Aorta (tissue), 5 donors: ENCODE results near the gene SLC13A3. TPM values are rescaled to one million over a fixed set of nuclear protein-coding genes. Genes with fewer than 3 reads are reported as not detected.

Experiments used
- ATAC-seq: fragments of 200-7000 bp; cut with Tn5 transposase; one replicate; pipeline ENCODE4 v1.9.1; 2022; ENCODE audit warnings: moderate library complexity; ENCODE audit not compliant: low FRiP score
- DNase-seq, 2 donors: peaks; one replicate each; pipeline ENCODE4 v3.0.0-alpha.2; 2020
- H3K27ac ChIP-seq, 2 donors: one replicate each; pipeline ENCODE4 v1.5.1; 2013; ENCODE audit warnings: low read length in 2 of 2, mild to moderate bottlenecking in 2 of 2, moderate library complexity in 2 of 2, control low read depth in 1 of 2, inconsistent platforms in 1 of 2, low read depth in 1 of 2
- H3K27me3 ChIP-seq, 2 donors: one replicate each; pipeline ENCODE4 v1.6.1; 2013; ENCODE audit warnings: control low read depth in 1 of 2, low read length in 1 of 2, mild to moderate bottlenecking in 1 of 2, moderate library complexity in 1 of 2; ENCODE audit not compliant: insufficient read depth in 2 of 2, control insufficient read depth in 1 of 2
- H3K36me3 ChIP-seq, 2 donors: one replicate each; pipeline ENCODE4 v1.6.1; 2013; ENCODE audit warnings: control low read depth in 1 of 2, low read length in 1 of 2, mild to moderate bottlenecking in 1 of 2; ENCODE audit not compliant: insufficient read depth in 2 of 2, control insufficient read depth in 1 of 2
- H3K4me1 ChIP-seq, 2 donors: one replicate each; pipeline ENCODE4 v1.6.1; 2013; ENCODE audit warnings: low read length in 2 of 2, control low read depth in 1 of 2, mild to moderate bottlenecking in 1 of 2, moderate library complexity in 1 of 2; ENCODE audit not compliant: insufficient read depth in 2 of 2, control insufficient read depth in 1 of 2
- H3K4me3 ChIP-seq, 2 donors: one replicate each; pipeline ENCODE4 v1.5.1; 2013; ENCODE audit warnings: low read length in 2 of 2, control low read depth in 1 of 2, mild to moderate bottlenecking in 1 of 2
- H3K9me3 ChIP-seq: one replicate; pipeline ENCODE4 v1.6.1; 2013; ENCODE audit warnings: mild to moderate bottlenecking, low read length; ENCODE audit not compliant: control insufficient read depth
- WGBS, 2 donors: extraction: QIAGEN DNeasy Blood & Tissue Kit; methylation state at CpG; one replicate each; pipeline ENCODE4 v1.1.7; 2013; 5-methylcytosine and 5-hydroxymethylcytosine counted together
- intact Hi-C, 2 donors: fragments of 100-400 bp; cut with DNase I; formaldehyde crosslinking; loops; one replicate each; pipeline versions ENCODE4 v1.14.2 to v1.15.0; 2022
- polyA plus RNA-seq, 2 donors: library from polyadenylated mRNA; stranded (reverse); fragments of 200-250 nt; gene quantifications; one replicate each; pipeline ENCODE4 v1.2.3, GENCODE V29; 2013
- total RNA-seq, 2 donors: library from RNA; stranded (reverse); fragmentation: NEBNext Ultra II Directional; extraction: Animal tissue kit (Norgen Biotek cat#: 25700); gene quantifications; one replicate each; pipeline ENCODE4 v1.2.1, GENCODE V29; 2021
- donor health status: healthy with polysubstance abuse.
- donor health status: Bipolar disorder and iron deficiency.
- donor health status: DM: no; HTN: no; CAD: no.
- donor health status: DM: no; HTN: no; CAD: no.
- donor health status: DM: yes; HTN: yes; CAD: no.

SLC13A3 gene
- total and polyA plus RNA-seq, 4 donors: 1.8 to 5.1 (median 3.7) TPM; not detected in 1

- intact Hi-C loops: no loop called here
- Histone ChIP-seq H3K36me3 (no peaks in the 10 kb centered on the region), H3K27me3 (no peaks in the 10 kb centered on the region), H3K4me3 (no peak overlapping the region), H3K9me3 (no peaks in the 10 kb centered on the region), H3K27ac (no peak overlapping the region), H3K4me1 (no peaks in the 10 kb centered on the region)
- DNase-seq (no peak), ATAC-seq (no peak)
- 93 to 95% methylated on average over 9 of the region's 9 CpGs for WGBS, 2 donors
Measured at GRCh38 chr20:46649965-46650542, 1.2 kb downstream of the SLC13A3 start.

DNA sequence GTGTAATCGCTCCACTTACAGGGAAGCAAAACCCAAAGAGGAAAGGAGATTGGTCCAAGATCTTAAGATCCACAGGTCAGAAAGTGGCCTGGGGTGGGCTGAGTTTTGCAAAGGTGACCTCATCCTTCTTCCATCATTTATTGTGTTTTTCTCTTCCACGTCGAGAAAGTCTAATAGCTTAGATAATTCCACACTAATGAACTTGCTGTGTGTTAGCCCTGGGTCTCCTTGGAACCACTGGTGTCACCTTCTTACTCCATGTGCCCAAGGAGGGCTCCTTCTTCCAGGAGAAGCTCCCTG lies 1.7 kb downstream of the SLC13A3 start:
- no peak for DNase-seq
- no peaks in the 10 kb centered on the region for H3K4me1 ChIP-seq
- H3K4me3 ChIP-seq: no peak overlapping the region
- H3K27me3 ChIP-seq: no peaks in the 10 kb centered on the region
- 60 to 65% methylated on average over 3 of the region's 3 CpGs for WGBS, 2 donors
- intact Hi-C loops: no loop called here
- no peaks in the 10 kb centered on the region for H3K9me3 ChIP-seq
- no peak overlapping the region for H3K27ac ChIP-seq
- H3K36me3 ChIP-seq: no peaks in the 10 kb centered on the region
- ATAC-seq: no peak

DNA sequence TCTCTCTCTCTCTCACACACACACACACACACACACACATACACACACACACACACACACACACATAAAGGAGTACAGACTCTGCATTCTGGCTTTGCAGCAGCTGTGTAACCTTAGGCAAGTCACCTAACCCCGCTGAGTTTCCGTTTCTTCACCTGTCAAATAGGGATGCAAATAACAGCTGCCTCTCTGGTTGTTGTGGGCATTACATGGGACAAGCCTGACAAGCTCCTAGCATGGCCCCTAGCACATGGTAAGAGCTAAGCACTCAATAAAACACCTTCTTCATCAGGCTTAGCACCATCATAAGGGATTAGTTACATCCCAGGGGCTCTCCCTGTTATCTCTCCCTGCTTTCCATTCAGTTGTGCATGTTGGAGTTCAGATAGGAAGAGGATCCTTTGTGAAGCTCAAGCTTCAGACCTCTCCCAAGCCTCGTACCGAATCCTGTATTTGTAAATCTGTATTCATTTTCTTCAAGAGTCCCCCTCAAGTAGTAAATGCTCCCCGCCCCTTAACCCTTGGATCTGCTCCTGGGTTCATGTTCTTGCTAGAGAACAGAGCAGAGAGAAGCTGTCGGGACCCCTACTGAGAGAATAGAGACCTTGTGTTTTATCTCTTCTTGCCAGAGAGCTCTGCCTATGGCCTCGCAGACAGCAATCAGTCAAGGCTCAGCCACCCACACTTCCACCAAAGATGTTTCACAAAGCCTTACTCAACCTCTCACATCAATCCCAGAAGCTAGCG lies 2.2 kb downstream of the SLC13A3 start:
- Histone ChIP-seq H3K27me3 (no peaks in the 10 kb centered on the region), H3K36me3 (no peaks in the 10 kb centered on the region), H3K27ac (no peak overlapping the region), H3K9me3 (no peaks in the 10 kb centered on the region), H3K4me1 (no peaks in the 10 kb centered on the region), H3K4me3 (no peak overlapping the region)
- WGBS, 2 donors: 82 to 86% methylated on average over 8 of the region's 8 CpGs
- DNase-seq (no peak), ATAC-seq (no peak)
- intact Hi-C loops: no loop called here

GRCh38 chr20:46647469-46647868 lies 3.8 kb downstream of the SLC13A3 start:
- Histone ChIP-seq H3K4me1 (no peaks in the 10 kb centered on the region), H3K27me3 (no peaks in the 10 kb centered on the region), H3K4me3 (no peak overlapping the region), H3K36me3 (no peaks in the 10 kb centered on the region), H3K27ac (no peak overlapping the region), H3K9me3 (no peaks in the 10 kb centered on the region)
- whole genome bisulfite sequencing, 2 donors: 56 to 66% methylated on average over 4 of the region's 4 CpGs
- ATAC-seq: no peak
- DNase-seq: no peak
- intact Hi-C loops: no loop called here

DNA sequence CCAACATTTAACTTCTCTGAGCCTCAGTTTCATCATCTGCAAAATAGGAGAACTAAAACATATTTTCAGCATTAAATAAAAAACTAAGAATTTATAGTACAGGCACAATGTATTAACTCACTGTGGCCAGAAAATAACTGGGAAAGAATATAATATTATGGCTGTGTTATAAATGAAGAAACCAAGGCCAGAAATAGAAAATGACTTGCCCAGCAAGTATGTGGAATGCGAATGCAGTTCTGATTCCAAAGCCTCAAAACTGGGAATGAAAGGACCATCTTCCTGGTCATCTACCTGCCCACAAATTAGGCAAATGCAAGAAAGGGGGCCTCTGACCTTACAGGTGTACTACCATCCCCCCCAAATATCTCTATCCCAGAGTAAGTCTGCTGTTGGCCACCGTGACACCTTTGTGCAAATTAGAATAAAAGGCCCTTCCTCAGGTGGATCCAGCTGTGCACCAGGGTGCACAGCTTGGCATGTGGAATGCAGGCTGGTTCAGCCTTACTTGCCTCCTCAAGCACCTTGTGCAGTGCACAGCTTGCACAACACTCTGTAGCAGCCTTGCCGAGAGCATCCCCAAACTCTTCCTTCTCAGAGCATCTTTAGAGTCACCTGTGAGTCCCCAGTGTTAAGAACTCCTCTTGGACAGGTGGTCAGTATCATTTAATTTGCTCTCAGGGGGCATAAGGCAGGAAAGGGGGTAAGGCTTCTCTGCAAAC lies 4.4 kb downstream of the SLC13A3 start:
- no peak overlapping the region for H3K27ac ChIP-seq
- H3K9me3 ChIP-seq: no peaks in the 10 kb centered on the region
- no peak overlapping the region for H3K4me3 ChIP-seq
- ATAC-seq: no peak
- no peaks in the 10 kb centered on the region for H3K27me3 ChIP-seq
- 66 to 69% methylated on average over 3 of the region's 3 CpGs for WGBS, 2 donors
- H3K4me1 ChIP-seq: no peaks in the 10 kb centered on the region
- DNase-seq: no peak
- intact Hi-C loops: no loop called here
- H3K36me3 ChIP-seq: no peaks in the 10 kb centered on the region

DNA sequence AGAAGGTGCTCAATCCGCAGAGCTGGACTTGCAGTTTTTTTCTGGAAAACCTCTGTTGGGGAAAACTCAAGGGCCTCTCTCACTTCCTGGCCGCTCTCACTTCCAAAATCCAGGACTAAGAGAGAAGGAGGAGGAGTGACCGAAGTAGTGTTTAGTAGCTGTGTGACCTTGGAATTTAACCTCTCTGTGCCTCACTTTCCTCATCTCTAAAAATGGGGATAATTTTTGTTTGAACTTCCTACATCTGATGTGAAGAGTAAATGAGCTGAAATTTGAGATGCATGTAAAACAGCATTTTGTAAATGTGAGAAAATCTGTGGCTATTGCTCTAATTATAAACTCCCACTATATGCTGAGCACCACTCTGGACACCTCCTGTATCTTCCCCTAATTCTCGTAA lies 5.1 kb downstream of the SLC13A3 start:
- Histone ChIP-seq H3K9me3 (no peaks in the 10 kb centered on the region), H3K4me3 (no peak overlapping the region), H3K4me1 (no peaks in the 10 kb centered on the region), H3K27me3 (no peaks in the 10 kb centered on the region), H3K27ac (no peak overlapping the region), H3K36me3 (no peaks in the 10 kb centered on the region)
- intact Hi-C loops: no loop called here
- ATAC-seq: no peak
- no peak for DNase-seq
- 81% methylated on average over 4 of the region's 4 CpGs for WGBS, 2 donors

DNA sequence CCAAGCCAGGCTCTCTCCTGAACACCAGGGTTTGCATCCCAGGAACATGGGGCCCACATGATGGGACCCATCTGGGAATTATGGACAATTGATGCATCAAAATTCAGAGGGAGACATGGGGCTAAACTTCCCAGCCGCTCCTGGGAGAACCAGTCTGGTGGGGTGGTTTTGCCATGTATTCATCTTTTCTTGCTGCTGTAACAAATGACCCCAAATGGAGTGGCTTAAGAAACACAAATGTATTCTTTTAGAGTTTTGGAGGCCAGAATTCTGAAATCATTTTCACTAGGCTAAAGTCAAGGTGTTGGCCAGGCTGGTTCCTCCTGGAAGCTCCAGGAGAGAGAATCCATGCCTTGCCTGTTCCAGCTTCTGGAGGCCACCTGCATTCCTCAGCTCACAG lies 6.5 kb downstream of the SLC13A3 start:
- no peak for ATAC-seq
- 89 to 94% methylated on average over 1 of the region's 1 CpG for WGBS, 2 donors
- no peak for DNase-seq
- H3K27ac ChIP-seq: no peak overlapping the region
- no peak overlapping the region for H3K4me3 ChIP-seq
- H3K36me3 ChIP-seq: no peaks in the 10 kb centered on the region
- no peaks in the 10 kb centered on the region for H3K9me3 ChIP-seq
- intact Hi-C loops: no loop called here
- no peaks in the 10 kb centered on the region for H3K4me1 ChIP-seq
- H3K27me3 ChIP-seq: no peaks in the 10 kb centered on the region

GRCh38 chr20:46644160-46644559 lies 7.1 kb downstream of the SLC13A3 start:
- ATAC-seq: no peak
- H3K9me3 ChIP-seq: no peaks in the 10 kb centered on the region
- no peak overlapping the region for H3K4me3 ChIP-seq
- 97 to 98% methylated on average over 3 of the region's 3 CpGs for WGBS, 2 donors
- DNase-seq: no peak
- no peaks in the 10 kb centered on the region for H3K4me1 ChIP-seq
- no peaks in the 10 kb centered on the region for H3K36me3 ChIP-seq
- H3K27ac ChIP-seq: no peak overlapping the region
- no peaks in the 10 kb centered on the region for H3K27me3 ChIP-seq
- intact Hi-C loops: no loop called here

DNA sequence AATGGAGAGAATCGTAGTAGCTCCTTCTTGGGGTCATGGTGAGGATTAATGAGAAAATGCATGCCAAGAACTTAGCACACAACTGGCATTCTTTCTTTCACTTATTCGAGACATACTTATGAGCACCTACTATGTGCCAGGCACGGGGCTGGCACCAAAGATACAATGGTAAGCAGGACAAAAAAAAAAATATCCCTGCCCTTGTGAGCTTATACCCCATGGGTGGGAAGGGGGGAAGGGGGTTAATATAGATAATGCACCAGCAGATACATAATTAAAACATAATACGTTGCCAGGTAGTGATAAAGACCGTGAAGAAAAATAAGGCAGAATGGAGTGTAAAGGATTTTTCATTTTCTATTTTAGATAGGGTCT lies 8.3 kb downstream of the SLC13A3 start:
- no peak overlapping the region for H3K4me3 ChIP-seq
- ATAC-seq: no peak
- WGBS, 2 donors: 64 to 71% methylated on average over 5 of the region's 5 CpGs
- DNase-seq: no peak
- H3K9me3 ChIP-seq: no peaks in the 10 kb centered on the region
- intact Hi-C loops: no loop called here
- no peak overlapping the region for H3K27ac ChIP-seq
- no peaks in the 10 kb centered on the region for H3K4me1 ChIP-seq
- no peaks in the 10 kb centered on the region for H3K27me3 ChIP-seq
- no peaks in the 10 kb centered on the region for H3K36me3 ChIP-seq
